ENCODE results near the gene DLGAP4.

Gene DLGAP4

DNA sequence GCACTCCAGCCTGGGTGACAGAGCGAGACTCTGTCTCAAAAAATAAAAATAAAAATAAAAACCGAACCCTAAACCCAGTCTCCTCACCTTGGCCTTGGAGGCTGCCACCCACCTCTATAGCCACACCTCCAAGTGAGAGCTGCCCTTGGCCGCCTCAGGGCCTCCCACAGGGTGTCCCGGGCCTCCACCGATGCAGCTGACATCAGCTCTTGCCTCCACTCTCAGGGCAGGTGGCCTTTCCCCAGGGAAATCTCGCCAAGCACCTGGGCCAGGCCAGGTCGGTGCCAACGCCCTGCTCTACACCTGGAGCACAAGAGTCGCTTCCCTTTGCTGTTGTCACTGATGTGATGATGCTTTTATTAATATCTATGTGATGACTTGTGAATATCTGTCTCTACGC is 226.2 kb downstream of the DLGAP4 start:
- Histone ChIP-seq H3K9ac (ENCODE audit: low read depth in 1 of 2, low read length in 2 of 2) (no peak overlapping the region), H3K27me3 (ENCODE audit: control insufficient read depth in 2 of 2, insufficient read depth in 2 of 2, low read length in 2 of 2) (no peaks in the 10 kb centered on the region), H3K27ac (ENCODE audit: low read depth in 2 of 2, low read length in 2 of 2) (no peak overlapping the region), H3K36me3 (ENCODE audit: control insufficient read depth in 2 of 2, insufficient read depth in 2 of 2, low read length in 2 of 2) (peaks cover under 1 to 2% of the 10 kb centered on the region in 2 donors), H3K9me3 (ENCODE audit: control insufficient read depth in 2 of 2, low read length in 2 of 2) (no peaks in the 10 kb centered on the region), H3K4me3 (ENCODE audit: low read length in 2 of 2) (no peak overlapping the region), H3K4me1 (ENCODE audit: control insufficient read depth in 2 of 2, insufficient read depth in 2 of 2, low read length in 2 of 2) (no peaks in the 10 kb centered on the region)

DNA sequence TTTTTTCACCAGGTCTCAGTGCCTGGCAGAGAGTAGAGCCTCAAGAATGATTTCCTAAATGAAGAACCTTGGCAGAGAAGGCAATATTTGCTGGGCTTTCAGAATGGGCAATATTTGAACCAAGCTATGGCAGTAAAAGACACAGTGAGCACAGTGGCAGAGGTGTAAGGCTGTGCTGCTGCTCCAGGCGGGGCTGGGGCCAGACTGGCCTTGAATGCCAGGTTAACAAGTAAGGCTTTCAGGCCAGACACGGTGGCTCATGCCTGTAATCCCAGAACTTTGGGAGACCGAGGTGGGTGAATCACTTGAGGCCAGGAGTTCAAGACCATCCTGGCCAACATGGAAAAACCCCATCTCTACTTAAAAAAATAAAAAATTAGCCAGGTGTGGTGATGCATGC is 226.7 kb downstream of the DLGAP4 start:
- Histone ChIP-seq H3K4me1 (ENCODE audit: control insufficient read depth in 2 of 2, insufficient read depth in 2 of 2, low read length in 2 of 2) (no peaks in the 10 kb centered on the region), H3K36me3 (ENCODE audit: control insufficient read depth in 2 of 2, insufficient read depth in 2 of 2, low read length in 2 of 2) (no peaks in the 10 kb centered on the region), H3K9ac (ENCODE audit: low read depth in 1 of 2, low read length in 2 of 2) (no peak overlapping the region), H3K27me3 (ENCODE audit: control insufficient read depth in 2 of 2, insufficient read depth in 2 of 2, low read length in 2 of 2) (no peaks in the 10 kb centered on the region), H3K9me3 (ENCODE audit: control insufficient read depth in 2 of 2, low read length in 2 of 2) (no peaks in the 10 kb centered on the region), H3K27ac (ENCODE audit: low read depth in 2 of 2, low read length in 2 of 2) (no peak overlapping the region), H3K4me3 (ENCODE audit: low read length in 2 of 2) (no peak overlapping the region)

DNA sequence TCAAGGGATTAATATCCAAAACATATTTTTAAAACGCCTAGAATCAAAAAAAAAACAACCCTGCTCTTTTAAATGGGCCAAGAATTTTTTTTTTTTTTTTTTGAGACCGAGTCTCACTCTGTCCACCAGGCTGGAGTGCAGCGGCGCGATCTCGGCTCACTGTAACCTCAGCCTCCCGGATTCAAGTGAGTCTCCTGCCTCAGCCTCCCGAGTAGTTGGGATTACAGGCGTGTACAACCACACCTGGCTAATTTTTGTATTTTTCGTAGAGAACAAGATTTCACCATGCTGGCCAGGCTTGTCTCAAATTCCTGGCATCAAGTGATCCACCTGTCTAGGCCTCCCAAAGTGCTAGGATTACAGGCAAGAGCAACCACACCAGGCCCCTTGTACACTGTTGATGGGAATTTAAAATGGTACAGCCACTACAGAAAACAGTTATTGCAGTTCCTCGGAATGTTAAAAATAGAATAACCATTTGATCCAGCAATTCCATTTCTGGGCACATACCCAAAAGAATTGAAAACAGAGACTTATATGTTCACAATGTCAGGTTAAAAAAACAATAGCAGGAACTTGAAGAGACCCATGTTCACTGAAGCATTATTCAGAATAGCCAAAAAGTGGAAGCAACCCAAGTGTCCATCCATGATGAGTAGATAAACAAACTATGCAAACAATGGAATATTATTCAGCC is 232.0 kb downstream of the DLGAP4 start:
- no peaks in the 10 kb centered on the region for H3K27me3 ChIP-seq (ENCODE audit: control insufficient read depth in 2 of 2, insufficient read depth in 2 of 2, low read length in 2 of 2)
- no peaks in the 10 kb centered on the region for H3K36me3 ChIP-seq (ENCODE audit: control insufficient read depth in 2 of 2, insufficient read depth in 2 of 2, low read length in 2 of 2)
- H3K9me3 ChIP-seq (ENCODE audit: control insufficient read depth in 2 of 2, low read length in 2 of 2), result no peaks in the 10 kb centered on the region
- peak overlapping the region in 1 of 2 donors; percentile 7 for H3K27ac ChIP-seq (ENCODE audit: low read depth in 2 of 2, low read length in 2 of 2)
- H3K4me1 ChIP-seq (ENCODE audit: control insufficient read depth in 2 of 2, insufficient read depth in 2 of 2, low read length in 2 of 2), result peaks cover 0 to 3% of the 10 kb centered on the region in 2 donors
- H3K9ac ChIP-seq (ENCODE audit: low read depth in 1 of 2, low read length in 2 of 2), result no peak overlapping the region
- no peak overlapping the region for H3K4me3 ChIP-seq (ENCODE audit: low read length in 2 of 2)

- Histone ChIP-seq H3K4me3 (ENCODE audit: low read length in 2 of 2) (peak overlapping the region; percentile 9 to 65), H3K27me3 (ENCODE audit: control insufficient read depth in 2 of 2, insufficient read depth in 2 of 2, low read length in 2 of 2) (no peaks in the 10 kb centered on the region), H3K9ac (ENCODE audit: low read depth in 1 of 2, low read length in 2 of 2) (peak overlapping the region in 1 of 2 donors; percentile 34), H3K36me3 (ENCODE audit: control insufficient read depth in 2 of 2, insufficient read depth in 2 of 2, low read length in 2 of 2) (no peaks in the 10 kb centered on the region), H3K4me1 (ENCODE audit: control insufficient read depth in 2 of 2, insufficient read depth in 2 of 2, low read length in 2 of 2) (peaks cover 3 to 7% of the 10 kb centered on the region in 2 donors), H3K27ac (ENCODE audit: low read depth in 2 of 2, low read length in 2 of 2) (peak overlapping the region; percentile 74 to 82), H3K9me3 (ENCODE audit: control insufficient read depth in 2 of 2, low read length in 2 of 2) (no peaks in the 10 kb centered on the region)
Measured at GRCh38 chr20:36540551-36541211, 234.5 kb downstream of the DLGAP4 start.

- H3K4me3 ChIP-seq (ENCODE audit: low read length in 2 of 2), result peak within 1 kb of the TSS; percentile 65 to 69
- peaks cover 3 to 7% of the 10 kb centered on the region in 2 donors for H3K4me1 ChIP-seq (ENCODE audit: control insufficient read depth in 2 of 2, insufficient read depth in 2 of 2, low read length in 2 of 2)
- H3K9ac ChIP-seq (ENCODE audit: low read depth in 1 of 2, low read length in 2 of 2), result peak within 1 kb of the TSS; percentile 60 to 74
- peaks cover 0 to 2% of the 10 kb centered on the region in 2 donors for H3K36me3 ChIP-seq (ENCODE audit: control insufficient read depth in 2 of 2, insufficient read depth in 2 of 2, low read length in 2 of 2)
- H3K27me3 ChIP-seq (ENCODE audit: control insufficient read depth in 2 of 2, insufficient read depth in 2 of 2, low read length in 2 of 2), result no peaks in the 10 kb centered on the region
- no peaks in the 10 kb centered on the region for H3K9me3 ChIP-seq (ENCODE audit: control insufficient read depth in 2 of 2, low read length in 2 of 2)
- H3K27ac ChIP-seq (ENCODE audit: low read depth in 2 of 2, low read length in 2 of 2), result peak within 1 kb of the TSS; percentile 82 to 87
Measured at GRCh38 chr20:36541227-36541767, 235.2 kb downstream of the DLGAP4 start, which contains the start of gene MYL9. TSS of gene MYL9 (plus strand) at chr20:36541519. CDS start at chr20:36544885, 3,366 bp downstream.

- peak overlapping the region; percentile 60 to 74 for H3K9ac ChIP-seq (ENCODE audit: low read depth in 1 of 2, low read length in 2 of 2)
Measured at GRCh38 chr20:36541768-36542488, 235.8 kb downstream of the DLGAP4 start.

DNA sequence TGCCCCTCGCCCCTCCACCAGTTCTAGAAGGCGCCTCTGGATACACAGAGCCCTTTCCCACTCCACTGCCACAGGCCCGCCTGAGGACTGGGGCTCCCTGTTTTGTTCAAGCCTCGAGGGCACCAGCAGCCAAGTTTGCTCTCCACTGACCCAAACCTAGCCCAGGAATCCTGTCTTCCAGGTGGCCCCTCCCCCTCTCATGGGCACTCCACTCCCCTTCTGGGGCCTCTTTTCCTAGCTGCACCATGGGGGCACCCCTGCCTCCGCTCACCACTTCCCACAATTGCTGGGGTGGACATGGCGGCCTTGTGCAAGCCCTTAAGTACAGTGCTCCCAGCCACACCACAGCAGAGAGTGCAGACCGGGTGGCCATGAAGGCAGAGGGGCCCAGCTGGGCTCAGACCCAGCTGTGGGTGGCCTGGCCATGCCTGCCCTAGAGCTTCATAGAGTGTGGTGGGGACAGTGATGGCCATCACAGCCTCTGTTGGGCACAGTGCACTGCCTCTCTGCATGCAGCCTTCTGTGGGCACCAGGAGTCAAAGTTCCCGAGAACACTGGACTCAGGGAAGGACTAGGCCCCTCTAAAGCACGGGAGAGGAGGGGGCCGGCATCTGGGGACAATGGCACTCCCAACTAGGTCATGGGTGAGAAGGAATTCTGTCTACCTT is 236.5 kb downstream of the DLGAP4 start:
- Histone ChIP-seq H3K4me1 (ENCODE audit: control insufficient read depth in 2 of 2, insufficient read depth in 2 of 2, low read length in 2 of 2) (peaks cover 3 to 7% of the 10 kb centered on the region in 2 donors), H3K9ac (ENCODE audit: low read depth in 1 of 2, low read length in 2 of 2) (peak overlapping the region; percentile 60 to 74)

More at GRCh38 chr20:36541768-36542488, 235.8 kb downstream of the DLGAP4 start:
- Histone ChIP-seq H3K36me3 (ENCODE audit: control insufficient read depth in 2 of 2, insufficient read depth in 2 of 2, low read length in 2 of 2) (peaks cover 0 to 2% of the 10 kb centered on the region in 2 donors), H3K4me1 (ENCODE audit: control insufficient read depth in 2 of 2, insufficient read depth in 2 of 2, low read length in 2 of 2) (peaks cover 3 to 7% of the 10 kb centered on the region in 2 donors), H3K9me3 (ENCODE audit: control insufficient read depth in 2 of 2, low read length in 2 of 2) (no peaks in the 10 kb centered on the region), H3K27me3 (ENCODE audit: control insufficient read depth in 2 of 2, insufficient read depth in 2 of 2, low read length in 2 of 2) (no peaks in the 10 kb centered on the region), H3K27ac (ENCODE audit: low read depth in 2 of 2, low read length in 2 of 2) (peak overlapping the region; percentile 82 to 87), H3K4me3 (ENCODE audit: low read length in 2 of 2) (peak overlapping the region; percentile 65 to 69)

GRCh38 chr20:36543184-36544133 is 237.3 kb downstream of the DLGAP4 start:
- no peaks in the 10 kb centered on the region for H3K27me3 ChIP-seq (ENCODE audit: control insufficient read depth in 2 of 2, insufficient read depth in 2 of 2, low read length in 2 of 2)
- H3K9me3 ChIP-seq (ENCODE audit: control insufficient read depth in 2 of 2, low read length in 2 of 2), result no peaks in the 10 kb centered on the region
- H3K4me1 ChIP-seq (ENCODE audit: control insufficient read depth in 2 of 2, insufficient read depth in 2 of 2, low read length in 2 of 2), result peaks cover 3 to 7% of the 10 kb centered on the region in 2 donors
- peak overlapping the region in 1 of 2 donors; percentile 74 for H3K9ac ChIP-seq (ENCODE audit: low read depth in 1 of 2, low read length in 2 of 2)
- H3K4me3 ChIP-seq (ENCODE audit: low read length in 2 of 2), result peak overlapping the region; percentile 40 to 69
- peak overlapping the region; percentile 55 to 87 for H3K27ac ChIP-seq (ENCODE audit: low read depth in 2 of 2, low read length in 2 of 2)
- H3K36me3 ChIP-seq (ENCODE audit: control insufficient read depth in 2 of 2, insufficient read depth in 2 of 2, low read length in 2 of 2), result peaks cover 2 to 4% of the 10 kb centered on the region in 2 donors

More for the DNA sequence above, 236.5 kb downstream of the DLGAP4 start:
- H3K36me3 ChIP-seq (ENCODE audit: control insufficient read depth in 2 of 2, insufficient read depth in 2 of 2, low read length in 2 of 2), result peaks cover 2% of the 10 kb centered on the region in 2 donors
- H3K27me3 ChIP-seq (ENCODE audit: control insufficient read depth in 2 of 2, insufficient read depth in 2 of 2, low read length in 2 of 2), result no peaks in the 10 kb centered on the region
- H3K27ac ChIP-seq (ENCODE audit: low read depth in 2 of 2, low read length in 2 of 2), result peak overlapping the region; percentile 82 to 87
- H3K4me3 ChIP-seq (ENCODE audit: low read length in 2 of 2), result peak overlapping the region; percentile 65 to 69
- no peaks in the 10 kb centered on the region for H3K9me3 ChIP-seq (ENCODE audit: control insufficient read depth in 2 of 2, low read length in 2 of 2)

Data from mucosa of rectum (tissue), 2 donors.